ENCODE results near the gene PLA2R1.

GRCh38 chr2:159946326-159946999, 116.0 kb downstream of the PLA2R1 start:
- TF ChIP-seq CTCF (IDR thresholded peaks at IDR 0.05; ENCODE audit: low read depth, low read length, poor library complexity, severe bottlenecking) (no peak), EZH2phosphoT487 (IDR thresholded peaks at IDR 0.05; ENCODE audit: borderline replicate concordance, low read length) (no peak)
